ENCODE results near the gene ZNRF1.

DNA sequence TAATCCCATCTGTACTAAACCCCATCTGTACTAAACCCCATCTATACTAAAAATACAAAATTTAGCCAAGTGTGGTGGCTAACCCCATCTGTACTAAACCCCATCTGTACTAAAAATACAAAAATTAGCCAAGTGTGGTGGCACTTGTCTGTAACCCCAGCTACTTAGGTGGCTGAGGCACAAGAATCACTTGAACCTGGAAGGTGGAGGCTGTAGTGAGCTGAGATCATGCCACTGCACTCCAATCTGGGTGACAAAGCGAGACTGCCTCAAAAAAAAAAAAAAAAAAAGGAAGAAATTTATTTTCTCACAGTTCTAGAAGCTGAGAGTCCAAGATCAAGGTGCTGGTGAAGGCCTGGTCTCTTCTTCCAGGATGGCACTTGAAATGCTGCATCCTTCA, 161.6 kb downstream of the ZNRF1 start:
- TF ChIP-seq, protein P1, sequence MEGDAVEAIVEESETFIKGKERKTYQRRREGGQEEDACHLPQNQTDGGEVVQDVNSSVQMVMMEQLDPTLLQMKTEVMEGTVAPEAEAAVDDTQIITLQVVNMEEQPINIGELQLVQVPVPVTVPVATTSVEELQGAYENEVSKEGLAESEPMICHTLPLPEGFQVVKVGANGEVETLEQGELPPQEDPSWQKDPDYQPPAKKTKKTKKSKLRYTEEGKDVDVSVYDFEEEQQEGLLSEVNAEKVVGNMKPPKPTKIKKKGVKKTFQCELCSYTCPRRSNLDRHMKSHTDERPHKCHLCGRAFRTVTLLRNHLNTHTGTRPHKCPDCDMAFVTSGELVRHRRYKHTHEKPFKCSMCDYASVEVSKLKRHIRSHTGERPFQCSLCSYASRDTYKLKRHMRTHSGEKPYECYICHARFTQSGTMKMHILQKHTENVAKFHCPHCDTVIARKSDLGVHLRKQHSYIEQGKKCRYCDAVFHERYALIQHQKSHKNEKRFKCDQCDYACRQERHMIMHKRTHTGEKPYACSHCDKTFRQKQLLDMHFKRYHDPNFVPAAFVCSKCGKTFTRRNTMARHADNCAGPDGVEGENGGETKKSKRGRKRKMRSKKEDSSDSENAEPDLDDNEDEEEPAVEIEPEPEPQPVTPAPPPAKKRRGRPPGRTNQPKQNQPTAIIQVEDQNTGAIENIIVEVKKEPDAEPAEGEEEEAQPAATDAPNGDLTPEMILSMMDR (IDR thresholded peaks at IDR 0.05), result no peak
- no peak for TF ChIP-seq POLR2A (IDR thresholded peaks at IDR 0.05)

Measured in heart left ventricle (tissue), 13 donors.